Epidermal melanocyte (primary cell): ENCODE results near the gene COG3.
"Not testable (repeated sequence)": the region's sequence is repeated elsewhere in the genome, so short reads cannot be mapped to it uniquely, and the experiment has no call there.

ENCODE experiments used
- DNase-seq: peaks from one replicate; pipeline ENCODE4 v3.0.0; 2011; ENCODE audit warnings: low spot score; ENCODE audit not compliant: insufficient read length

Gene COG3, protein sequence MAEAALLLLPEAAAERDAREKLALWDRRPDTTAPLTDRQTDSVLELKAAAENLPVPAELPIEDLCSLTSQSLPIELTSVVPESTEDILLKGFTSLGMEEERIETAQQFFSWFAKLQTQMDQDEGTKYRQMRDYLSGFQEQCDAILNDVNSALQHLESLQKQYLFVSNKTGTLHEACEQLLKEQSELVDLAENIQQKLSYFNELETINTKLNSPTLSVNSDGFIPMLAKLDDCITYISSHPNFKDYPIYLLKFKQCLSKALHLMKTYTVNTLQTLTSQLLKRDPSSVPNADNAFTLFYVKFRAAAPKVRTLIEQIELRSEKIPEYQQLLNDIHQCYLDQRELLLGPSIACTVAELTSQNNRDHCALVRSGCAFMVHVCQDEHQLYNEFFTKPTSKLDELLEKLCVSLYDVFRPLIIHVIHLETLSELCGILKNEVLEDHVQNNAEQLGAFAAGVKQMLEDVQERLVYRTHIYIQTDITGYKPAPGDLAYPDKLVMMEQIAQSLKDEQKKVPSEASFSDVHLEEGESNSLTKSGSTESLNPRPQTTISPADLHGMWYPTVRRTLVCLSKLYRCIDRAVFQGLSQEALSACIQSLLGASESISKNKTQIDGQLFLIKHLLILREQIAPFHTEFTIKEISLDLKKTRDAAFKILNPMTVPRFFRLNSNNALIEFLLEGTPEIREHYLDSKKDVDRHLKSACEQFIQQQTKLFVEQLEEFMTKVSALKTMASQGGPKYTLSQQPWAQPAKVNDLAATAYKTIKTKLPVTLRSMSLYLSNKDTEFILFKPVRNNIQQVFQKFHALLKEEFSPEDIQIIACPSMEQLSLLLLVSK

DNA sequence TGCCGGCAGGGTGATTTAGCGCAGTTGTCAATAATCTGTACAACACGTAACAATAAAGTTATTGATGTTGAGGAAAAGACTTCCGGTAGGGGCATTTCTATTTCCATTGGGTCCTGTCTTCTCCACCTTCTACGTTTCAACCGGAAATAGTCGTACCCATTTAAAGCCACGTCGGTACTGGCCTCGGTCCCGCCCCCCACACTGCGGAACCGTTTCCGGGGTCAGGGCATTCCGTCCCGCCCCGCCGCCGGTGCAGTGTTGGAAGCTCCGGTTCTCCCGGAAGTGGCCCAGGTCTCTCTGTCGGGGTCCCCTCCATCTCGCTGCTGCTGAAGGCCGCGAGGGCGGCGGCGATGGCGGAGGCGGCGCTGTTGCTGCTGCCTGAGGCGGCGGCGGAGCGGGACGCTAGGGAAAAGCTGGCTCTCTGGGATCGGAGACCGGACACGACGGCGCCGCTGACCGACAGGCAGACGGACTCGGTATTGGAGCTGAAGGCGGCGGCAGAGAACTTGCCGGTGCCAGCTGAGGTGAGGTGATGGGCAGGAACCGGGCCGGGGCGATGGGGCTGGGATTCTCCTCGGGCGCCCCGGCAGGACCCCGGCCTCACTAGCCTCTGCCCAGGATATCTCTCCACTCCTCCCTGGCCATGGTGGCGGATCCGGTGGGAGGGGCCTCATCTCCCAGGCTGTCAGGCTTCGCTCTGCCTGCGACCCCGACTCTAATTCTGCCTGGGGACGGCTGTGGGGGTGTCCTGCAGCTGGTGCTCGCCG lies at the start of gene COG3:
Gene COG3, plus strand, starts transcription at position 253 of the 767 bp plus-strand sequence. Its CDS starts 98 bp downstream, at position 351.
- DNase-seq: peak; percentile 95

DNA sequence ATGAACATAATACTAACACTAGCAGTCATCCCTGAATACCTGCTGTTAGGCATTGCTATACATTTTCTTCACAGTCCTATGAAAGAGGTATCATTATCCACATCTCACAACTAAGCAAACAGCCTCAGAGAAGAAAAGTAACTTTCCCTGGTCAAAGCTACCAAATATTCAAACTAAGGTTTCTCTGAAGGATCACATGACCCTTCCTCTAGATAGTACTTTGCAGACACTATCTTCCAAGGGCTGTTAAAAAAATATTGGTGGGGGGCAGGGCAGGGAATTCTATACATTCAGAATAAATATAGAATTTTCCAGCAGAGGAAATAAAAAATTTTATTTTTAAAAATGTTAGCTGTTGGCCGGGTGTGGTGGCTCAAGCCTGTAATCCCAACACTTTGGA lies 49.6 kb upstream of the COG3 start:
- no peak for DNase-seq

DNA sequence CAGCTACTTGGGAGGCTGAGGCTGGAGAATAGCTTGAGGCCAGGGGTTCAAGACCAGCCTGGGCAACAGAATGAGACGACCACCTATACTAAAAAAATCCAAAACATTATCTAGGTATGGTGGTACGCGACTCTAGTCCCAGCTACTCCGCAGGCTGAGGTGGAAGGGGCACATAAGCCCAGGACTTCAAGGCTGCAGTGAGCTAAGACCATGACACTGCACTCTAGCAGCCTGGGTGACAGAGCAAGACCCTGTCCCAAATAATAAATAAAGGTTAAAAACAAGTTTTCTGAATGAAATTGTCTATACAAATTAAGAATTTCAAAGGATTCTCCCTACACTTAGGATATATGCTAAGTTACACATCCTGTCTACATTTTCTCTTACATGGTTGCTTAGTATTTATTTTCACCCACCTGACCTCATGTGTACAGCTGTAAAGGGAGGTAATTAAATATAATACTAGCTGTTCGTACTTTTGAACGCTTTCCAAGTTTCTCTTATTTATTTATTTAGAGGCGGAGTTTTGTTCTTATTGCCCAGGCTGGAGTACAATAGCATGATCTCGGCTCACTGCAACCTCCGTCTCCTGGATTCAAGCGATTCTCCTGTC lies 48.1 kb upstream of the COG3 start:
- no peak for DNase-seq

DNA sequence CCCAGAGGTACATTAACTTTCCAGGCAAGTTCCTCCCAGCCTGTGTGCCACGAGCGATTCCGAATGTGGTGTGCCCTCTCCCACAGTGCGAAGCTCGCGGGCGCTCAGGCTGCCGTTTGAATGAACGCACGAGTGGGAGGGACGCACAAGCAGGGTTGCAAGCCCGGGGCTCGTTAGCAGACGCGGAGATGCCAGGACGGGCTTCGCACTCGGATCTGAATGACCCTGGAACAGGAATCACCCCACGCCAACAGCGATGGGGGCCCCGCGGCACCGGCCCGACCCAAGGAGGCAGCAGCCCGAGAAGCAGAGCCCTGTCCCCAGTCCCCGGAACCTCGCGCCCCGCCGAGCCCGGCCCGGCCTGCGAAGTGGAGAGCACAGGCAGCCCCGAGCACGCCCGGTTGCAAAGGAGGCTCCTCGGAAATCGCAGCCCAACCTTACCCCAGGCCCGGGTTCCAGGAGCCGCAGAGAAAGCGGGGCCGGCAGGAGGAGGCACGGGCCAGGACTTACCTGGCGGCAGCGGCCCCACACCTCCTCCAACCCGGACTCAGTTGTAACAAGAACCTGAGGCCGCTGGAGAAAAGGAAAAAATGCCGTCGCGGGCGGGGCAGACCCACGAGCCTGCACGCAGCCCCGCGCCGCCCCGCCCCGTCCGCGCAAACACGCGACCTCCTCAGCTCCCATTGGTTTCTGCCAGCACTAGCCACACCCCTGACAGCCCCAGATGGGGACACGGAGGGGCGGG lies 46.8 kb upstream of the COG3 start, which contains the start of gene SLC25A30:
Gene SLC25A30, minus strand, starts transcription at position 584 of the 745 bp plus-strand sequence. CDS start 6,948 bp downstream, outside the sequence.
- peak; percentile 80 for DNase-seq

DNA sequence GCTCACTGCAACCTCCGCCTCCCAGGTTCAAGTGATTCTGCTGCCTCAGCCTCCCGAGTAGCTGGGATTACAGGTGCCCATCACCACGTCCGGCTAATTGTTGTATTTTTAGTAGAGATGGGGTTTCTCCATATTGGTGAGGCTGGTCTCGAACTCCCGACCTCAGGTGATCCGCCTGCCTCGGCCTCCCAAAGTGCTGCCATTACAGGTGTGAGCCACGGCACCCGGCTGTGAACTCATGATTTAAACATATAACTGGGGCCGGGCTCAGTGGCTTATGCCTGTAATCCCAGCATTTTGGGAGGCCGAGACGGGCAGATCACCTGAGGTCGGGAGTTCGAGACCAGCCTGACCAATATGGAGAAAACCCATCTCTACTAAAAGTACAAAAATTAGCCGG lies 45.4 kb upstream of the COG3 start:
- not testable (repeated sequence) for DNase-seq

DNA sequence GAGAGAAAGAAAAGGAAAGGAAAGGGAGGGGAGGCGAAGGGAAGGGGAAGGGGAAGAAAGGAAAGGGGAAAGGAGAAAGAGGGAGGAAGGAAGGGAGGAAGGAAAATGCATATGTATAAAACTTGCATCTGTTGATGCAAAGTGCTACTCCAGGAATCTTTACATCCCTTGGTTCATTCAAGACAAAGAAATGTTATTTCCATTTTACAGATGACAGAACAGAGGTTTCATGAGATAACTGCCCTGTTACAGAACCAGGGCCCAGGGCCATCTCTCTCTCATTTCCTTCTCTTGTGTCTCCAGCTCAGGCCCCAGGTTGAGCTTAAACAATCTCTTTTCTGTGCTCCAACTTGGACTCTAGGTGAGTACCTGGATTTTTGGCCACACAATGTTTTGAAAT lies 44.8 kb upstream of the COG3 start:
- DNase-seq: no peak

DNA sequence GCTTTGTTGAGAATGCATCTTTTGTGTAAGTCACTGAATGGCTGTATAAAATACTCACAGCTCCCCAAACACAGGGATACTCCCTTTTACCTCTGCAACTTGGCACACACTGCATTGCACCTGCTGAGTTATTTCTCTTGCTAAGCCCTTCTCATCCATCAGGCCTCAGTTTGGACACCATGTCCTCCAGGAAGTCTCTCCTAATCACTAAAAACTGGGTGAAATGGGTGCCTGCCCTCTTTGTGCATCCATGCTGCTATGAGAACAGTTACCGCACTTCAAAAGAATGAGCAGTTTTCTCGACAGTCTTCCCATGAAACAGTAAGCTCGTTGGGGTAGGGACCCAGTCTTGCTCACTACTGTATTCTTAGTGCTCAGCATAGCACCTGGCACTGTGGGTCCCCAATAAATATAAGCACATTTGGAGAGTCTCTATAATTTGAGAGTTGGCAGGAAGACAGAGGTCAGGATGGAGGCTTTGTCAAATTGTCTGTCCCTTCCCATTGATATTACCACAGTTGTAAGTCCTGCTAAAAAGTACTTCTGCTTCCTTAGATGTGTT lies 41.9 kb upstream of the COG3 start:
- no peak for DNase-seq

DNA sequence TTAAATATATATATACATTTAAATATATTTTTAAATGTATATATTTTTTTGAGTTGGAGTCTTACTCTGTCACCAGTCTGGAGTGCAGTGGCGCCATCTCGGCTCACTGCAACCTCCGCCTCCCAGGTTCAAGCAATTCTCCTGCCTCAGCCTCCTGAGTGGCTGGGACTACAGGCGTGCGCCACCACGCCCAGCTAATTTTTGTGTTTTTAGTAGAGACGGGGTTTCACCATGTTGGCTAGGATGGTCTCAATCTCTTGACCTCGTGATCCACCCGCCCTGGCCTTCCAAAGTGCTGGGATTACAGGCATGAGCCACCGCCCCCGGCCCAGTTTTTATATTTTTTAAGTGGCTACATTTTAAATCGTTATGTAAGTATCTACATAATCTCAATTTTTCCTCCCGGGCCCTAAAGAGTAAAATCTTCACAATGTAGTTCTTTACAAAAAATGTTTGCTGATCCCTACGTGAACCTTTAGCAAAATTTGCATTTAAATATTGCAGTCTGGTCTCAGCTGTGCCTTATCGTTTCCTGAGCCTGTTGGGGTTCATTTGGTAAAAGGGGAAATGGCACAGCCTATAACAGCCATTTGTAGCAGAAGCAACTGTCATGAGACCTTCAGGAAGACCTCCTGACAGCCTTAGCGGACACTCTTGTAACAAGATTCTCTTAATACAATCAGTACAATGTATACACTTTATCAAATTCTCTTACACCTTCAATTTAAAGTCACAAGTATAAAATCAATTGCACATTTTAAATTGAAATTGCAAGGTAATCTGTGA lies 38.5 kb upstream of the COG3 start:
- not testable (repeated sequence) for DNase-seq

DNA sequence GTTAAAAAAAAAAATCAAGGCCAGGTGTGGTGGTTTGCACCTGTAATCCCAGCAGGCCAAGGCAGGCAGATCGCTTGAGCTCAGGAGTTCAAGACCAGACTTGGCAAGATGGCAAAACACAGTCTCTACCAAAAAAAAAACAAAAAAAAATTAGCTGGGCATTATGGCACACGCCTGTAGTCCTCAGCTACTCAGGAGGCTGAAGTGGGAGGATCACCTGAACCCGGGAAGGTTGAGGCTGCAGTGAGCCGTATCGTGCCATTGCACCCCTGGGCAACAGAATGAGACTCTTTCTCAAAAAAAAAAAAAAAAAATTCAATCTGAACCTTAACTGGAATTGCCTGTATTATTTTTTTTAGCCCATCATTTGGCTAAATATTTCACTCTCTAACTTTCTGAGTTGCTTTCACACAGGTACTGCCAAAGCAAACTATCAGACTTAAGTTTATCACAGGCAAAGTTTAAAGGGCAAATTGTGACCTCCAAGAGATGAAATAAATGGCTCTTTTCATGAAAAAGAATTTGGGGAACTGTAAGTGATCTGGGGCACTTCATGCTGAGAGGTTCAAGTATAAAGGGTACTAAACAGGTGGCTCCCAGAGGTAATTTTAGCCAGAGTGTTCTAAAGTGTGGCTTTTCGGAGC lies 31.9 kb upstream of the COG3 start:
- DNase-seq: no peak

DNA sequence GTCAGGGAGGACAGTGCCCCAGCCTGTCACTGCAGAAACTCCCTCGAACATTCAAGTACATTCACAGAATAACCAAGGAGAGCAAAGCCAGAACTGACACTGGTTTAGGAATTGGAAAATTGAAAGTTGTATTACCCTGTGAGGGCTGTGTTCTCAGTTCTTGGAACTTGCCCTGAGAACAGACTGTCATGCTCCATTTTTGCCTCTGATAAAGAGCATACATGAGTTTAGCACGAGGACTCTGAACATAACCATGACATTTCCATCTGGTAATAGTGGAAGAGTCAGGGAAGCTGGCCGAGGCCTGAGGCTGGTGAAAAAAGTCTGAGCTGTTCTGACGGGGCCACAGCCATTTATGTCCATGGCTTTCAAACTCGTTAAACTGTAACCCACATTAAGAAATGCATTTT lies 31.4 kb upstream of the COG3 start:
- no peak for DNase-seq

DNA sequence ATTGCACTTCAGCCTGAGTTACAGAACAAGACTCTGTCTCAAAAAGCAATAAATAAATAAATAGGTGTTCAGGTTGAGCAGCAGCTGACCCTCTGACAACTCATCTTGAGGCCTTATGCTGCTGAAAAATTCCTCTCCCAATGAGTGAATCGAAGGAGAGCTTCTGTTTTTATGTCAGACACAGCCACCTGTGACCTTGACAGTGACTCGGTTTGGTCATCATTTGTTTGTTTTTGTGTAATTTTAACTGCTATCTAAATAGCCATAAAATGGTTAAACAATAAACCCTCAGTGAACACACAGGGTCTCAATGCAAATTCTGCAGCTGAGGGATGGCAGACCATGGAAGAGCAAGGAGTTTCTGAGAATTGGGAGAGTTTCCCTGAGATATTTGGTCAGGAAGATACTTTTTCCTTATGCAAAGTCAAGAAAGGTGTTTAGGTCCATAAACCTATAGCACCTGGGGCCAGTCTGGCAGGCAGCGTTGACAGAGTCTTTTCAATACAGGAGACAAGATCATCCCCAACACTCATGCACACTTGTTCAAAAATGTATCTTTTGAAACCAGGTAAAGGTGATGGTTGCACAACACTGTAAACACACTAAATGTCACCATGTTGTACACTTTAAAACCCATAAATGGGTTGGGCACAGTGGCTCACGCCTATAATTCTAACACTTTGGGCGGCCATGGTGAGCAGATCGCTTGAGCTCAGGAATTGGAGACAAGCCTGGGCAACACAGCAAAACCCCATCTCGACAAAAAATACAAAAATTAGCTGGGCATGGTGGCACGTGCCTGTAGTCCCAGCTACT lies 30.0 kb upstream of the COG3 start:
- no peak for DNase-seq

DNA sequence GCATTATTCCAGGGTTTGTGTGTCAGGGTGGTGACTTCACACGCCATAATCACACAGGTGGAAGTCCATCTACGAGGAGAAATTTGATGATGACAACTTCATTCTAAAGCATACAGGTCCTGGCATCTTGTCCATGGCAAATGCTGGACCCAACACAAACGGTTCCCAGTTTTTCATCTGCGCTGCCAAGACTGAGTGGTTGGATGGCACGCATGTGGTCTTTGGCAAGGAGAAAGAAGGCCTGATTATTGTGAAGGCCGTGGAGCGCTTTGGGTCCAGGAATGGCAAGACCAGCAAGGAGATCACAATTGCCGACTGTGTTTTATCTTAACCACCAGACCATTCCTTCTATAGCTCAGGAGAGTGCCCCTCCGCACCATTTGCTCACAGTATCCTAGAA lies 28.4 kb upstream of the COG3 start:
- DNase-seq: no peak

DNA sequence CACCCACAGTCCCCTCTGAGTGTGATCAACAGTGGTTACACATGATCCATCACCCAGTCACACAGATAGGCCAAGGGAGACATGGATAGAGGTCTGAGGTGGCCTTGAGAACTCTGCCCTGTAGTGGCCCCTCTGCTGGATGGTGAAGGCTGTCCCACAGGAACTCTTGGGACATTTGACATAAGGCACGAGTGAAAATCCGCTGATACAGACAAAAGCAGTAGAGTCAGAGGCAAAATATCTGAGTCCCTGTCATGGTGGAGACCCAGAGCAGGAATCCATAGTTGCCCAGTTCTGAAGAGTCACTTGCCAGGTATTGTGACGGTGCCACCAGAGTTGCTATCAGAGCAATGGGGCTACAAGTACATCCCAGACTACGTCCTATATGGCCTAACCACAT lies 27.8 kb upstream of the COG3 start:
- no peak for DNase-seq

DNA sequence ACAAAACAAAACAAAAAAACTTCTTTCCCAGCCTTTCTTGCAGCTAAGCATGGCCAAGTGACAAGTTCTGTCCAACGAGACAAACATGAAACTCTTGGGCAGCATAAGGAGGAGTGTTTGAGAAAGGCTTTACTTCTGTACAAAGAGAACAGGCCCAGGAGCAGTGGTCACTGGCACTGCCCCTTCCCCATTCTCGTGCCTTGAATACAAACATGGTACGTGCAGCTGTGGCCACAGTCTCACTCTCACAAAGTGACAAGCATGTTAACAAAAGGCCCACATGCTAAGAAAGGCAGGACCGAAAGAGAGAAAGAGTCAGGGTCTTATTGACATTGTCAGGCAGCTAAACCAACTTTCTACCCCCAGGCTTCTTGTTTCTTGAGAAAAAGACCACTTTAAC lies 26.8 kb upstream of the COG3 start:
- DNase-seq: no peak

DNA sequence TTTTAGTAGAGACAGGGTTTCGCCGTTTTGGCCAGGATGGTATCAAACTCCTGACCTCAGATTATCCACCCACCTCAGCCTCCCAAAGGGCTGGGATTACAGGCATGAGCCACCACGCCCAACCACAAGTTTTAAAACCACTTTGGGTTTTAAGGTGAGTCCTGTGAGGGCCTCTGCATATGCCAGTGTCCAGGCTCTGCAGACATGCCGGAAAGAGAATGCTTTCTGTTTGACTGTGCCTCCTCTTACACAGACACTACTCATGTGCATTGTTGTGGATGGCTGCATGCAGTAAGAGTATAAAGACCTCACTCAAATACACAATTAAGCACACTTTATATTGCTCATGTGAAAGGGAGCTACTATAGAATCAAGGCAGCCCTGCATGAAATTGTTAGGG lies 25.7 kb upstream of the COG3 start:
- no peak for DNase-seq

DNA sequence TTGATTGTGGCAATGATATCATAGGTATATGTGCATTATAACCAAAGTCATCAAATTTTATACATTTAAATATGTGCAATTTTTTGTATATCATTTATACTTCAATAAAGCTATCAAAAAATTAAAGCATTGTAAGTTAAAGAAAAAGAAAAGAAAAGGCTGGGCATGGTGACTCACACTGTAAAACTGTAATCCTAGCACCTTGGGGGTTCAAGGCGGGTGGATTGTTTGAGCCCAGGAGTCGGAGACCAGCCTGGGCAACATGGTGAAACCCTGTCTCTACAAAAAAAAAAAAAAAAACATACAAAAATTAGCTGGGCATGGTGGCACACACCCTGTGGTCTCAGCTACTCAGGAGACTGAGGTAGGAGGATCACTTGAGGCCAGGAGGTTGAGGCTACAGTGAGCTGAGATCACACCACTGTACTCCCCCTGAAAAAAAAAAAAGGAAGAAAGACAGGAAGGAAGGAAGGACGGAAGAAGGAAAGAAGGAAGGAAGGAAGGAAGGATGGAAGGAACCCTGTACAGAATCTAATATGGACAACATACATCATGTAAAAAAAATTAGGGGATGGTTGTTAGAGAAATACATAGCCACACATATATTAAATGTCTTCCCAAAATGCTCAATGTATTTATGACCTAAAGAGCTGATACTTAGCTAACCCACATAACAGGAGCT lies 24.8 kb upstream of the COG3 start:
- DNase-seq: no peak

DNA sequence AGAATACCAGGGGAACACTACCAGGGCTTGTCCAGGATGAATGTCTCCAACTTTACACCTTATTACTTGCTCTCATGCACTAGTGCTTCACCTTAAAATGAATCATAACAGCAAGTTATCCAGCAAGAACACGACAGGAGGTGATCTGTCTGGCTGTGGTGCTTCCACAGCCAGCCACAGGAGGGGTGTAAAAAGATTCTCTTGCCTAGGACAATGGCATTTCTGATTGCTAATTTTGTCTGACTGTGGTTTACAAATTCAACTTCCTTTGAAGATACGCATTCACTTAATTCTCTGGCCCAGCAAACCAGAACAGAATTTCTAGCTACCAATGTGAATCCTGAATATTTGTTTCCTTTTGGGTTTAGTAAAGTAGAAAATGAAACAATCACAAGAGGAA lies 23.1 kb upstream of the COG3 start:
- DNase-seq: no peak

DNA sequence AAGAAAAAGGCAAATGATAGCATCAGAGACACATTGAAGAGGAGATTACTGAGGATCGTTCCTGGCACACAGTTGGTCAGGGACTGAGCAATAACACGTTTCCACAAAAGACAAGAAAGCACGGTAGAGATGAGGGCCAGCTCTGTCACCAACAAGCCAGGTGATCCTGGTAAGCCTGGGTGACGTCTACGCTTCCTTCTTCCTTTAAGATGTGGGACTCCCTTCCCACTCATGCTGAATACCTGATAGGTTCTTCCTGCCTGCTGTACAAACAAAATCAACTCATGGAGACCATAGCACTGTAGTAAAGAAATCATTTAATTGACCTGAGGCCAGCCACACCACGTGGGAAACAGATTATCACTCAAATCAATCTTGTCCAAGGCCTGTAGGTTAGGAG lies 19.7 kb upstream of the COG3 start:
- DNase-seq: no peak
